WERI-Rb-1 (cell line): Measurements from ENCODE around the gene TSSK3.

Experiments used
- DNase-seq: peaks from one replicate; pipeline ENCODE4 v3.0.0-alpha.2; 2020
- H3K27ac ChIP-seq: fragments of 250-450 bp; sonication (Bioruptor Pico); 2 replicates; pipeline ENCODE4 v1.5.1; 2020; ENCODE audit warnings: mild to moderate bottlenecking, moderate library complexity
- H3K27me3 ChIP-seq: fragments of 250-450 bp; sonication (Bioruptor Pico); 2 replicates; pipeline ENCODE4 v1.5.1; 2021; ENCODE audit warnings: mild to moderate bottlenecking, low read depth, moderate library complexity; ENCODE audit not compliant: insufficient read depth, severe bottlenecking
- H3K36me3 ChIP-seq: fragments of 250-450 bp; sonication (Bioruptor Pico); 2 replicates; pipeline ENCODE4 v1.5.1; 2020; ENCODE audit warnings: mild to moderate bottlenecking, moderate library complexity
- H3K4me3 ChIP-seq: 2 replicates; pipeline ENCODE4 v1.5.1; 2011; ENCODE audit warnings: low read depth, mild to moderate bottlenecking, control low read depth, low read length
- H3K9me3 ChIP-seq: fragments of 250-450 bp; sonication (Bioruptor Pico); 2 replicates; pipeline ENCODE4 v1.5.1; 2021; ENCODE audit warnings: mild to moderate bottlenecking, moderate library complexity; ENCODE audit not compliant: severe bottlenecking
- CTCF ChIP-seq: IDR thresholded peaks from 2 replicates; pipeline ENCODE4 v1.5.1; 2011; ENCODE audit warnings: low read depth, mild to moderate bottlenecking, control low read depth, inconsistent platforms, low read length

TSSK3 gene

GRCh38 chr1:32372149-32372756 is 9.9 kb downstream of the TSSK3 start:
- peak; percentile 5; the same call in 1 of the 2 replicates for TF ChIP-seq CTCF
- DNase-seq = no peak
- H3K9me3 ChIP-seq = no peaks in the 10 kb centered on the region
- no peak overlapping the region for H3K27ac ChIP-seq
- H3K27me3 ChIP-seq = no peaks in the 10 kb centered on the region
- H3K4me3 ChIP-seq = no peak overlapping the region
- H3K36me3 ChIP-seq = peaks cover 79% of the 10 kb centered on the region

DNA sequence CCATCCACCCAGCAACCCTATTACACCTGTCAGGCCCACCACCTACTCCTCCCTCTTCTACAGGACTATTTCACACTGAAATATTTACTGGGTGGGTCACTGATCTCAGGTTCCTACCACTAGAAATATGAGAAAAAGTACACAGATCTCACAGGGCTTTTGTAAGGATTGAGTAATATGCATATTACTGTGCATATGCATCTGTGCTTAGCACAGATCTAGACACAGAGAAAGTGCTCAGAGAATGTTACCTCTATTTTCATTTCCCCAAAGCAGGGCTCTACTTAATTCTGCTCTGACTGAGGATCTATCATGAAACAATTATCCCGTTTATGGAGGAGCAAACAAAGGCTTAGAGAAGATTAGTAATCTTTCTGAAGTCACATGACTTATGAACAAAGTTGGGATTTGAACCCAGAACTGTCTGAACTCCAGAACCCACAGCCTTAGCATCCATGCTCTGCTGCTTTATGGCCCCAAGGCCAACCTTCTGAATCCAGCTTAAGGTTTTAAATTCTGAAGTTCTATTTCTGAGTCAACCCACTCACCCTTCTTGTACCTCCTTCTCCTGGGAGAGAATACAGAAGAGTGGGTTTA is 11.8 kb downstream of the TSSK3 start:
- no peak for TF ChIP-seq CTCF
- peaks cover 79% of the 10 kb centered on the region for H3K36me3 ChIP-seq
- H3K9me3 ChIP-seq = no peaks in the 10 kb centered on the region
- no peaks in the 10 kb centered on the region for H3K27me3 ChIP-seq
- no peak overlapping the region for H3K27ac ChIP-seq
- no peak overlapping the region for H3K4me3 ChIP-seq
- no peak for DNase-seq

GRCh38 chr1:32376199-32376598 is 13.9 kb downstream of the TSSK3 start:
- H3K27me3 ChIP-seq = no peaks in the 10 kb centered on the region
- H3K9me3 ChIP-seq = no peaks in the 10 kb centered on the region
- peaks cover 93% of the 10 kb centered on the region for H3K36me3 ChIP-seq
- no peak for TF ChIP-seq CTCF
- DNase-seq = no peak
- H3K27ac ChIP-seq = no peak overlapping the region
- H3K4me3 ChIP-seq = no peak overlapping the region

DNA sequence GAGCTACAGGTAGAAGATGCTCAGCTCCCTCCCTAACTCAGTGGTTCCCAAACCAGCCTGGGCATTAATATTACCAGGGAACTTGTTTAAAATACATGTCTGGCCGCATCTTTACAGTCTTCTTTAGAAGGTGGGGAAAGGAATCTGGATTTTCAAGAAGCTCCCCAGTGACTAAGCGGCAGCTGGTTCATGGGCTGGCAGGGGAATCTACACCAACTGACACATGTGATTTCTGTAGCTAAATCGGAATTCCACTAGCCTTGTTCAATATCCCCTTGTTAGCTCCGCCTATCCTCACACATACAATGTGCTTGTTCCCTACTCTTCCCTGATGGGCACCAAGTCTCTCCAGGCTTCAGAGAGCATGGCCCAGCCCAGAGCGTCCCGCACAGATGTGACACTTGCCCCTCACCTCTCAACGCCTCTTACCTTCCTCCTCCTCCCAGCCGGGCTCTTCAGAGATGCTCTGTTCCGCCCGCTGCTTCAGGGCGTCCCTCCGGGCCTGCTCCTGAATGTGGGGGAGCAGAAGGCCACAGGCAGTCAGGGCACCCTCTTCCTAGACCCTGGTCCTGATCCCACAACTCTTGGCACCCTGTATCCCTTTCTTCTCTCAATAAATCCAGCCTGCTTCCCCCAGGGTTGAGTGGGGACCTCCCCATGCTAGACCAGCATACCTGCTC is 15.3 kb downstream of the TSSK3 start:
- no peak for DNase-seq
- no peak for TF ChIP-seq CTCF
- H3K4me3 ChIP-seq = no peak overlapping the region
- no peak overlapping the region for H3K27ac ChIP-seq
- no peaks in the 10 kb centered on the region for H3K9me3 ChIP-seq
- H3K36me3 ChIP-seq = peaks cover 89% of the 10 kb centered on the region
- H3K27me3 ChIP-seq = no peaks in the 10 kb centered on the region

GRCh38 chr1:32380057-32380456 is 17.7 kb downstream of the TSSK3 start:
- peaks cover 90% of the 10 kb centered on the region for H3K36me3 ChIP-seq
- TF ChIP-seq CTCF = no peak

More at GRCh38 chr1:32380057-32380456, 17.7 kb downstream of the TSSK3 start:
- Histone ChIP-seq H3K9me3 (no peaks in the 10 kb centered on the region), H3K27me3 (no peaks in the 10 kb centered on the region), H3K4me3 (no peak overlapping the region), H3K27ac (no peak overlapping the region)
- no peak for DNase-seq
